H1 (cell line): Measurements from ENCODE around the gene FOSL2.

Experiments used
- CBX8 ChIP-seq: fragments of 300-800, 300-1000 bp; sonication (generic); IDR thresholded peaks from 2 replicates; pipeline ENCODE4 v1.7.1; 2016; ENCODE audit warnings: low read depth, low read length, borderline replicate concordance
- CHD2 ChIP-seq: IDR thresholded peaks from 2 replicates; pipeline ENCODE4 v1.6.1; 2012; ENCODE audit warnings: low read length, improper control_type of control experiment
- CREB1 ChIP-seq: IDR thresholded peaks from 2 replicates; pipeline ENCODE4 v1.6.1; 2012; ENCODE audit warnings: inconsistent platforms
- EP300 ChIP-seq, 2 experiments: IDR thresholded peaks; 1 replicate in 1 of 2; 2 replicates in 1 of 2; pipeline ENCODE4 v1.6.1; 2011 to 2012; ENCODE audit warnings: low read depth in 2 of 2, low read length in 2 of 2, mild to moderate bottlenecking in 2 of 2, borderline replicate concordance in 1 of 2, inconsistent platforms in 1 of 2, moderate library complexity in 1 of 2
- JUN ChIP-seq: IDR thresholded peaks from 2 replicates; pipeline ENCODE4 v1.6.1; 2011; ENCODE audit warnings: low read depth, mild to moderate bottlenecking, improper control_type of control experiment, low read length
- SIN3A ChIP-seq, 2 experiments: IDR thresholded peaks in 1 of 2; conservative IDR thresholded peaks in 1 of 2; 2 replicates each; pipeline ENCODE4 v1.6.1; 2011 to 2012; ENCODE audit warnings: low read length in 2 of 2, improper control_type of control experiment in 1 of 2, low read depth in 1 of 2, mild to moderate bottlenecking in 1 of 2
- TAF1 ChIP-seq: IDR thresholded peaks from 2 replicates; pipeline ENCODE4 v1.6.1; 2011; ENCODE audit warnings: mild to moderate bottlenecking, low read depth, low read length
- YY1 ChIP-seq: IDR thresholded peaks from 2 replicates; pipeline ENCODE4 v1.6.1; 2011; ENCODE audit warnings: low read depth, mild to moderate bottlenecking, low read length
- TF ChIP-seq, protein P1 (sequence below), 3 experiments: IDR thresholded peaks; 1 replicate in 2 of 3; 2 replicates in 1 of 3; pipeline versions ENCODE4 v1.5.1 to v1.6.1; 2011; ENCODE audit warnings: low read length in 3 of 3, mild to moderate bottlenecking in 3 of 3, inconsistent platforms in 2 of 3, low read depth in 1 of 3, moderate library complexity in 1 of 3; ENCODE audit not compliant: insufficient read depth in 1 of 3; ENCODE audit errors: control extremely low read depth in 1 of 3
- TF ChIP-seq, protein P2 (sequence below): IDR thresholded peaks from 2 replicates; pipeline ENCODE4 v1.6.1; 2011; ENCODE audit warnings: low read depth, mild to moderate bottlenecking, low read length; ENCODE audit not compliant: insufficient read depth

DNA sequence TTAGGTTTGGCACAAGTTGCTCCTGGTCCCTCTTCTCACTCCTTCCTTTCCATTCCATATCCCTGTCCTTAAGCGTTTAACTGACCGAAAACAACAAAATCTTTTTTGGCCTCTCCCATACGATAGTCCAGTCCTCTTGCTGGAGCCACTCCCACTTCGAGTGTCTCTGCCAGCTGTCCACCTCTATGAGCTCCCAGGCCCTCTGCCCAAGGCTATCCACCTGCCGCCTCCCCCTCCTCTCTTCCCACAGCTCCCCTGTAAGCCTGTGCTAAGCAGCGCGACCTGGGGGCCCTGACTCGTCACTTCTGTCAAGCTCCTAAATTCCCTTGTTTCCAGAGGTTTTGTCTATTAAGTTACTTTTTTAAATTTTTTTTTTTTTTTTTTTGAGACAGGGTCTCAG is 47.0 kb upstream of the FOSL2 start:
- TF ChIP-seq YY1 (no peak), JUN (no peak), SIN3A (conservative IDR thresholded peaks at IDR 0.05 in 1 of 2, IDR thresholded peaks at IDR 0.05 in 1 of 2; ENCODE audit: low read depth in 1 of 2, low read length in 2 of 2) (no peak), EP300 (IDR thresholded peaks at IDR 0.05; ENCODE audit: borderline replicate concordance in 1 of 2, low read depth in 2 of 2, low read length in 2 of 2) (no peak), CBX8 (no peak), TAF1 (no peak), CHD2 (no peak), CREB1 (no peak)
- TF ChIP-seq, protein P1, sequence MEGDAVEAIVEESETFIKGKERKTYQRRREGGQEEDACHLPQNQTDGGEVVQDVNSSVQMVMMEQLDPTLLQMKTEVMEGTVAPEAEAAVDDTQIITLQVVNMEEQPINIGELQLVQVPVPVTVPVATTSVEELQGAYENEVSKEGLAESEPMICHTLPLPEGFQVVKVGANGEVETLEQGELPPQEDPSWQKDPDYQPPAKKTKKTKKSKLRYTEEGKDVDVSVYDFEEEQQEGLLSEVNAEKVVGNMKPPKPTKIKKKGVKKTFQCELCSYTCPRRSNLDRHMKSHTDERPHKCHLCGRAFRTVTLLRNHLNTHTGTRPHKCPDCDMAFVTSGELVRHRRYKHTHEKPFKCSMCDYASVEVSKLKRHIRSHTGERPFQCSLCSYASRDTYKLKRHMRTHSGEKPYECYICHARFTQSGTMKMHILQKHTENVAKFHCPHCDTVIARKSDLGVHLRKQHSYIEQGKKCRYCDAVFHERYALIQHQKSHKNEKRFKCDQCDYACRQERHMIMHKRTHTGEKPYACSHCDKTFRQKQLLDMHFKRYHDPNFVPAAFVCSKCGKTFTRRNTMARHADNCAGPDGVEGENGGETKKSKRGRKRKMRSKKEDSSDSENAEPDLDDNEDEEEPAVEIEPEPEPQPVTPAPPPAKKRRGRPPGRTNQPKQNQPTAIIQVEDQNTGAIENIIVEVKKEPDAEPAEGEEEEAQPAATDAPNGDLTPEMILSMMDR (IDR thresholded peaks at IDR 0.05; ENCODE audit: control extremely low read depth in 1 of 3, insufficient read depth in 1 of 3, low read depth in 1 of 3, low read length in 3 of 3), result no peak
- TF ChIP-seq, protein P2, sequence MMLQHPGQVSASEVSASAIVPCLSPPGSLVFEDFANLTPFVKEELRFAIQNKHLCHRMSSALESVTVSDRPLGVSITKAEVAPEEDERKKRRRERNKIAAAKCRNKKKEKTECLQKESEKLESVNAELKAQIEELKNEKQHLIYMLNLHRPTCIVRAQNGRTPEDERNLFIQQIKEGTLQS, result no peak
